Body of pancreas (tissue), 4 donors: ENCODE data around the gene CTXND1.

Experiments used
- POLR2A ChIP-seq, 3 donors: fragments of 450-650 bp; IDR thresholded peaks; one replicate each; pipeline ENCODE4 v1.6.1; 2016; ENCODE audit warnings: antibody characterized with exemption in 3 of 3, mild to moderate bottlenecking in 2 of 3
- TF ChIP-seq, protein P1 (sequence below), 7 experiments: fragments of 450-650 bp in 4 of 7; fragments of 200-600 bp in 3 of 7; sonication (generic) in 3 of 7; IDR thresholded peaks; one replicate each; pipeline ENCODE4 v1.5.1; 2016 to 2019; ENCODE audit warnings: antibody characterized with exemption in 7 of 7

GRCh38 chr15:80267658-80268057, 15.6 kb upstream of the CTXND1 start:
- no peak for TF ChIP-seq POLR2A (IDR thresholded peaks at IDR 0.05)
- TF ChIP-seq, protein P1, sequence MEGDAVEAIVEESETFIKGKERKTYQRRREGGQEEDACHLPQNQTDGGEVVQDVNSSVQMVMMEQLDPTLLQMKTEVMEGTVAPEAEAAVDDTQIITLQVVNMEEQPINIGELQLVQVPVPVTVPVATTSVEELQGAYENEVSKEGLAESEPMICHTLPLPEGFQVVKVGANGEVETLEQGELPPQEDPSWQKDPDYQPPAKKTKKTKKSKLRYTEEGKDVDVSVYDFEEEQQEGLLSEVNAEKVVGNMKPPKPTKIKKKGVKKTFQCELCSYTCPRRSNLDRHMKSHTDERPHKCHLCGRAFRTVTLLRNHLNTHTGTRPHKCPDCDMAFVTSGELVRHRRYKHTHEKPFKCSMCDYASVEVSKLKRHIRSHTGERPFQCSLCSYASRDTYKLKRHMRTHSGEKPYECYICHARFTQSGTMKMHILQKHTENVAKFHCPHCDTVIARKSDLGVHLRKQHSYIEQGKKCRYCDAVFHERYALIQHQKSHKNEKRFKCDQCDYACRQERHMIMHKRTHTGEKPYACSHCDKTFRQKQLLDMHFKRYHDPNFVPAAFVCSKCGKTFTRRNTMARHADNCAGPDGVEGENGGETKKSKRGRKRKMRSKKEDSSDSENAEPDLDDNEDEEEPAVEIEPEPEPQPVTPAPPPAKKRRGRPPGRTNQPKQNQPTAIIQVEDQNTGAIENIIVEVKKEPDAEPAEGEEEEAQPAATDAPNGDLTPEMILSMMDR (IDR thresholded peaks at IDR 0.05) = no peak
